Measurements from ENCODE around the gene SALL2.

Gene SALL2

DNA sequence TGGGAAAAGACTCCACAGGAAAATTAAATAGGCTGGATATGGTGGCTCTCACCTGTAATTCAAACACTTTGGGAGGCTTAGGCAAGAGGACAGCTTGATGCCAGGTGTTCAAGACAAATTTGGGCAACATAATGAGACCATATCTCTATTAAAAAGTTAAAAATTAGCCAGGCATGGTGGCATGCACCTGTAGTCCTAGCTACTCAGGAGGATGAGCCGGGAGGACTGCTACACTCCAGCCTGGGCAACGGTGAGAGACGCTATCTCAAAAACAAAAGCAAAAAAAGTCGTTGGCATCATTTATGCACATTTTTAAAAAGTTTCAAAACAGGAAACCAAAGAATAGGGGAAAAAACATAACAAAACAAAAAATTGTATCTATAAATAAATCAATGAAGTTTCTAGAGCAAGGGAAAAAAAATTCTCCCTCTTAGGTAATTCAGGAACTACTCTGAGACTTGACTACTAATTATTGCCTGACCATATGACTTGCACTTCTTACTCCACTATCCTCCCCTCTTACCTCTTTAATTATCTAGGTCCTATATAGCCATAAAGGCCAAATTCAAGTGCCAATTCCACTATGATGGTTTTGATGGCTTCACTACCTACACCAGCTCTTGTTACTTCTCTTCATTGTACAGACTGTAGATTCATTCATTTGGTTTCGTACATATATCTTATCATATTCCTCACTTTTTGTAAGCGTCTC is 16.6 kb downstream of the SALL2 start:
- ATAC-seq, result no peak
- TF ChIP-seq TSHZ2 (CRISPR knock-in tag; IDR thresholded peaks at IDR 0.05) (no peak), ESRRG (CRISPR knock-in tag; IDR thresholded peaks at IDR 0.05) (no peak), RARB (CRISPR knock-in tag; IDR thresholded peaks at IDR 0.05) (no peak), ZFP3 (CRISPR knock-in tag; IDR thresholded peaks at IDR 0.05) (no peak), PPARA (CRISPR knock-in tag; IDR thresholded peaks at IDR 0.05; ENCODE audit: borderline replicate concordance) (no peak), ARNTL (CRISPR knock-in tag; IDR thresholded peaks at IDR 0.05; ENCODE audit: borderline replicate concordance, low read depth) (no peak), BACH2 (CRISPR knock-in tag; IDR thresholded peaks at IDR 0.05; ENCODE audit: borderline replicate concordance) (no peak), TCF4 (CRISPR knock-in tag; IDR thresholded peaks at IDR 0.05; ENCODE audit: borderline replicate concordance) (no peak), ZNF8 (CRISPR knock-in tag; IDR thresholded peaks at IDR 0.05) (no peak), ZNF565 (CRISPR knock-in tag; conservative IDR thresholded peaks at IDR 0.05; ENCODE audit: low read depth) (no peak)
- TF ChIP-seq, protein P1, sequence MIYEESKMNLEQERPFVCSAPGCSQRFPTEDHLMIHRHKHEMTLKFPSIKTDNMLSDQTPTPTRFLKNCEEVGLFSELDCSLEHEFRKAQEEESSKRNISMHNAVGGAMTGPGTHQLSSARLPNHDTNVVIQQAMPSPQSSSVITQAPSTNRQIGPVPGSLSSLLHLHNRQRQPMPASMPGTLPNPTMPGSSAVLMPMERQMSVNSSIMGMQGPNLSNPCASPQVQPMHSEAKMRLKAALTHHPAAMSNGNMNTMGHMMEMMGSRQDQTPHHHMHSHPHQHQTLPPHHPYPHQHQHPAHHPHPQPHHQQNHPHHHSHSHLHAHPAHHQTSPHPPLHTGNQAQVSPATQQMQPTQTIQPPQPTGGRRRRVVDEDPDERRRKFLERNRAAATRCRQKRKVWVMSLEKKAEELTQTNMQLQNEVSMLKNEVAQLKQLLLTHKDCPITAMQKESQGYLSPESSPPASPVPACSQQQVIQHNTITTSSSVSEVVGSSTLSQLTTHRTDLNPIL (CRISPR knock-in tag; IDR thresholded peaks at IDR 0.05; ENCODE audit: low read depth), result no peak
- TF ChIP-seq, protein P2, sequence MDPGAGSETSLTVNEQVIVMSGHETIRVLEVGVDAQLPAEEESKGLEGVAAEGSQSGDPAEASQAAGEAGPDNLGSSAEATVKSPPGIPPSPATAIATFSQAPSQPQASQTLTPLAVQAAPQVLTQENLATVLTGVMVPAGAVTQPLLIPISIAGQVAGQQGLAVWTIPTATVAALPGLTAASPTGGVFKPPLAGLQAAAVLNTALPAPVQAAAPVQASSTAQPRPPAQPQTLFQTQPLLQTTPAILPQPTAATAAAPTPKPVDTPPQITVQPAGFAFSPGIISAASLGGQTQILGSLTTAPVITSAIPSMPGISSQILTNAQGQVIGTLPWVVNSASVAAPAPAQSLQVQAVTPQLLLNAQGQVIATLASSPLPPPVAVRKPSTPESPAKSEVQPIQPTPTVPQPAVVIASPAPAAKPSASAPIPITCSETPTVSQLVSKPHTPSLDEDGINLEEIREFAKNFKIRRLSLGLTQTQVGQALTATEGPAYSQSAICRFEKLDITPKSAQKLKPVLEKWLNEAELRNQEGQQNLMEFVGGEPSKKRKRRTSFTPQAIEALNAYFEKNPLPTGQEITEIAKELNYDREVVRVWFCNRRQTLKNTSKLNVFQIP (CRISPR knock-in tag; IDR thresholded peaks at IDR 0.05; ENCODE audit: borderline replicate concordance, low read depth), result no peak

- TF ChIP-seq, protein P2 (CRISPR knock-in tag; IDR thresholded peaks at IDR 0.05; ENCODE audit: borderline replicate concordance, low read depth), result no peak
- TF ChIP-seq GLIS3 (CRISPR knock-in tag; IDR thresholded peaks at IDR 0.05) (no peak), TCF4 (CRISPR knock-in tag; IDR thresholded peaks at IDR 0.05; ENCODE audit: borderline replicate concordance) (no peak), ESRRG (CRISPR knock-in tag; IDR thresholded peaks at IDR 0.05) (no peak)
These were observed 19.6 kb downstream of the SALL2 start for GRCh38 chr14:21506557-21506956.

GRCh38 chr14:21505012-21505553 is 21.1 kb downstream of the SALL2 start:
- ATAC-seq, result no peak
- TF ChIP-seq, protein P2 (CRISPR knock-in tag; IDR thresholded peaks at IDR 0.05; ENCODE audit: borderline replicate concordance, low read depth), result no peak
- TF ChIP-seq ZFP30 (CRISPR knock-in tag; IDR thresholded peaks at IDR 0.05) (no peak), PATZ1 (CRISPR knock-in tag; IDR thresholded peaks at IDR 0.05; ENCODE audit: borderline replicate concordance) (no peak), PPARA (CRISPR knock-in tag; IDR thresholded peaks at IDR 0.05; ENCODE audit: borderline replicate concordance) (no peak), ZNF8 (CRISPR knock-in tag; IDR thresholded peaks at IDR 0.05) (no peak), CSDC2 (CRISPR knock-in tag; IDR thresholded peaks at IDR 0.05) (no peak), TOX (CRISPR knock-in tag; IDR thresholded peaks at IDR 0.05; ENCODE audit: borderline replicate concordance) (no peak), SNAI2 (CRISPR knock-in tag; IDR thresholded peaks at IDR 0.05) (no peak), BACH2 (CRISPR knock-in tag; IDR thresholded peaks at IDR 0.05; ENCODE audit: borderline replicate concordance) (no peak), TCF4 (CRISPR knock-in tag; IDR thresholded peaks at IDR 0.05; ENCODE audit: borderline replicate concordance) (no peak), ZNF70 (CRISPR knock-in tag; IDR thresholded peaks at IDR 0.05) (no peak), GLIS3 (CRISPR knock-in tag; IDR thresholded peaks at IDR 0.05) (no peak), ZNF565 (CRISPR knock-in tag; conservative IDR thresholded peaks at IDR 0.05; ENCODE audit: low read depth) (no peak), ARNTL (CRISPR knock-in tag; IDR thresholded peaks at IDR 0.05; ENCODE audit: borderline replicate concordance, low read depth) (no peak), ESRRG (CRISPR knock-in tag; IDR thresholded peaks at IDR 0.05) (no peak), RARB (CRISPR knock-in tag; IDR thresholded peaks at IDR 0.05) (no peak), OSR1 (CRISPR knock-in tag; IDR thresholded peaks at IDR 0.05) (no peak), ZC3H10 (CRISPR knock-in tag; IDR thresholded peaks at IDR 0.05) (no peak)
- TF ChIP-seq, protein P1 (CRISPR knock-in tag; IDR thresholded peaks at IDR 0.05; ENCODE audit: low read depth), result no peak

More at GRCh38 chr14:21506557-21506956, 19.6 kb downstream of the SALL2 start:
- ATAC-seq, result no peak

Data from SK-N-SH treated with all-trans-retinoic acid at 6 μM for 48 hours (cell line).